ENCODE data around the gene LY86. TPM values are rescaled to one million over a fixed set of nuclear protein-coding genes. Genes with fewer than 3 reads are reported as not detected.
A peak's percentile ranks its signal among the peaks of the same experiment; 100 is the strongest.

Gene LY86
- total RNA-seq, 1 experiment from 2014 or later, result not detected

- no peak for DNase-seq (ENCODE audit: low spot score)
These were observed 17.4 kb upstream of the LY86 start for GRCh38 chr6:6570929-6571671.

GRCh38 chr6:6575143-6575542 is 13.4 kb upstream of the LY86 start:
- DNase-seq (ENCODE audit: low spot score), result no peak

GRCh38 chr6:6577735-6578134 is 10.8 kb upstream of the LY86 start:
- no peak for DNase-seq (ENCODE audit: low spot score)

GRCh38 chr6:6579281-6579680 is 9.2 kb upstream of the LY86 start:
- no peak for DNase-seq (ENCODE audit: low spot score)

- no peak for DNase-seq (ENCODE audit: low spot score)
These were observed 8.2 kb upstream of the LY86 start for GRCh38 chr6:6580225-6580856.

- no peak for DNase-seq (ENCODE audit: low spot score)
These were observed 7.5 kb upstream of the LY86 start for GRCh38 chr6:6581054-6581453.

GRCh38 chr6:6582131-6582530 is 6.4 kb upstream of the LY86 start:
- no peak for DNase-seq (ENCODE audit: low spot score)

- no peak for DNase-seq (ENCODE audit: low spot score)
These were observed 4.7 kb upstream of the LY86 start for GRCh38 chr6:6583836-6584235.

GRCh38 chr6:6584310-6585002 is 4.1 kb upstream of the LY86 start:
- no peak for DNase-seq (ENCODE audit: low spot score)

- no peak for DNase-seq (ENCODE audit: low spot score)
These were observed 3.6 kb upstream of the LY86 start for GRCh38 chr6:6585003-6585311.

GRCh38 chr6:6586167-6586566 is 2.4 kb upstream of the LY86 start:
- DNase-seq (ENCODE audit: low spot score), result no peak

GRCh38 chr6:6586671-6587526 is 1.6 kb upstream of the LY86 start:
- DNase-seq (ENCODE audit: low spot score), result no peak

- no peak for DNase-seq (ENCODE audit: low spot score)
These were observed 840 bp upstream of the LY86 start for GRCh38 chr6:6587696-6588063.

GRCh38 chr6:6588924-6589709 is 597 bp downstream of the LY86 start:
- DNase-seq (ENCODE audit: low spot score), result no peak

GRCh38 chr6:6590530-6590929 is 2.0 kb downstream of the LY86 start:
- DNase-seq (ENCODE audit: low spot score), result no peak

- no peak for DNase-seq (ENCODE audit: low spot score)
These were observed 3.4 kb downstream of the LY86 start for GRCh38 chr6:6591778-6592465.

- no peak for DNase-seq (ENCODE audit: low spot score)
These were observed 4.4 kb downstream of the LY86 start for GRCh38 chr6:6592826-6593475.

- peak; percentile 2 for DNase-seq (ENCODE audit: low spot score)
These were observed 5.4 kb downstream of the LY86 start for GRCh38 chr6:6593867-6594468.

GRCh38 chr6:6595025-6595424 is 6.5 kb downstream of the LY86 start:
- no peak for DNase-seq (ENCODE audit: low spot score)

GRCh38 chr6:6595952-6596351 is 7.4 kb downstream of the LY86 start:
- DNase-seq (ENCODE audit: low spot score), result peak; percentile 5
